ENCODE measurements around the gene FNDC10. TPM values are rescaled to one million over a fixed set of nuclear protein-coding genes. Genes with fewer than 3 reads are reported as not detected.

The FNDC10 gene
- total RNA-seq, 4 donors from 2014 or later, result 0.50 to 1.9 (median 0.84) TPM; not detected in 1

DNA sequence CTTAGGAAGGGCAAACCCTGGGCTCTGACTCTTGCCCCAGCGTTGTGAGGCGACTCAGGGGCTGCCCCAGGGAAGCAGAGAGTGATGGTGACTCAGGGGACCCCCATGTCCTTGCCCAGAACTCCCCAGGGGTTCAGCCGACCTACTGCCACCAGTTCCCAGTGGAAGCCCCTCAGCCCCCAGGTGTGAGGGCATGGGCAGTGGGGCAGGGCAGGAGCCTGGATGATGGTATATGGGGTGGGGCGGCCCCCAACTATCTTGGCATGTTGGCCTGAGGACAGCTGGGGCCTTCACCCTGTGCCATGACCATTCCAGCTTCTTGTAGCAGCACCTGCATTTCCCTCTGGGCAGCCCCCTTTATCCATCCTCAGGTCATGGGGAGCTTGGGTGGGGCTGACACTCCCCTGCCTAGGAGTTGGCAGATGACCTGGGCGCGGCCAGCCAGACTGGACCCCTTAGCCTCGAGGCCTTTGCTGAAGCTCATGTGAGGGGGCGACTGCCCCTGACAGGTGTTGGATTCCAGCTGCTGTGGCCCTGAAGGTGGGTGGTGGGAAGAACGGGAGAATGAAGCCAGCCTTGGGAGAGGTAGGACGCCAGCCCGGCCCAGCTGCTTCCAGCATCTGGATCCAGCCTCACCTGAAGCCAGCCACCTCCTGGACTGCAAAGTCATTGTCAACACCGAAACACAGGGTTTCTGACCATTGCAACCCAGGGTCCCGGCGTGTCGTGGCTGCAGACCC is 1.8 kb upstream of the FNDC10 start:
- TF ChIP-seq, protein P1, sequence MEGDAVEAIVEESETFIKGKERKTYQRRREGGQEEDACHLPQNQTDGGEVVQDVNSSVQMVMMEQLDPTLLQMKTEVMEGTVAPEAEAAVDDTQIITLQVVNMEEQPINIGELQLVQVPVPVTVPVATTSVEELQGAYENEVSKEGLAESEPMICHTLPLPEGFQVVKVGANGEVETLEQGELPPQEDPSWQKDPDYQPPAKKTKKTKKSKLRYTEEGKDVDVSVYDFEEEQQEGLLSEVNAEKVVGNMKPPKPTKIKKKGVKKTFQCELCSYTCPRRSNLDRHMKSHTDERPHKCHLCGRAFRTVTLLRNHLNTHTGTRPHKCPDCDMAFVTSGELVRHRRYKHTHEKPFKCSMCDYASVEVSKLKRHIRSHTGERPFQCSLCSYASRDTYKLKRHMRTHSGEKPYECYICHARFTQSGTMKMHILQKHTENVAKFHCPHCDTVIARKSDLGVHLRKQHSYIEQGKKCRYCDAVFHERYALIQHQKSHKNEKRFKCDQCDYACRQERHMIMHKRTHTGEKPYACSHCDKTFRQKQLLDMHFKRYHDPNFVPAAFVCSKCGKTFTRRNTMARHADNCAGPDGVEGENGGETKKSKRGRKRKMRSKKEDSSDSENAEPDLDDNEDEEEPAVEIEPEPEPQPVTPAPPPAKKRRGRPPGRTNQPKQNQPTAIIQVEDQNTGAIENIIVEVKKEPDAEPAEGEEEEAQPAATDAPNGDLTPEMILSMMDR (IDR thresholded peaks at IDR 0.05), result no peak
- TF ChIP-seq POLR2AphosphoS5 (IDR thresholded peaks at IDR 0.05), result no peak
- H3K36me3 ChIP-seq, result no peaks in the 10 kb centered on the region
- no peak for DNase-seq (ENCODE audit: extremely low spot score)
- H3K9me3 ChIP-seq, result no peaks in the 10 kb centered on the region
- no peak overlapping the region for H3K27ac ChIP-seq (replicated peaks in 1 of 4)
- no peak overlapping the region for H3K4me3 ChIP-seq
- peaks cover 19 to 38% (median 25%) of the 10 kb centered on the region in 4 donors for H3K4me1 ChIP-seq
- peaks cover 0 to 83% (median 25%) of the 10 kb centered on the region in 4 donors for H3K27me3 ChIP-seq
- 80% methylated on average over 7 of the region's 15 CpGs for WGBS
- intact Hi-C loops (cut with DNase I), result no loop called here

- Histone ChIP-seq H3K36me3 (no peaks in the 10 kb centered on the region), H3K27me3 (peaks cover 0 to 91% (median 25%) of the 10 kb centered on the region in 4 donors), H3K4me3 (peak overlapping the region in 3 of 4 donors; percentile 44 to 58 (median 48)), H3K4me1 (peaks cover 19 to 38% (median 25%) of the 10 kb centered on the region in 4 donors), H3K27ac (replicated peaks in 1 of 4) (no peak overlapping the region), H3K9me3 (no peaks in the 10 kb centered on the region)
- 36% methylated on average over 3 of the region's 22 CpGs for WGBS
- intact Hi-C loops (cut with DNase I), result no loop called here
- DNase-seq (ENCODE audit: extremely low spot score), result no peak
- TF ChIP-seq POLR2AphosphoS5 (IDR thresholded peaks at IDR 0.05), result no peak
- no peak for TF ChIP-seq EP300 (IDR thresholded peaks at IDR 0.05)
- TF ChIP-seq, protein P1 (IDR thresholded peaks at IDR 0.05), result no peak
- no peak for TF ChIP-seq POLR2A (IDR thresholded peaks at IDR 0.05; ENCODE audit: low read depth)
Measured at GRCh38 chr1:1600861-1601563, 1.1 kb upstream of the FNDC10 start.

- DNase-seq (ENCODE audit: extremely low spot score), result no peak
- Histone ChIP-seq H3K4me3 (peak overlapping the region; percentile 27 to 58 (median 40)), H3K27me3 (peaks cover 0 to 79% (median 25%) of the 10 kb centered on the region in 4 donors), H3K9me3 (no peaks in the 10 kb centered on the region), H3K4me1 (peaks cover 19 to 38% (median 25%) of the 10 kb centered on the region in 4 donors), H3K36me3 (no peaks in the 10 kb centered on the region), H3K27ac (replicated peaks in 1 of 4) (no peak overlapping the region)
- 60% methylated on average over 1 of the region's 111 CpGs for WGBS
- intact Hi-C loops (cut with DNase I), result no loop called here
- no peak for TF ChIP-seq POLR2AphosphoS5 (IDR thresholded peaks at IDR 0.05)
- TF ChIP-seq, protein P1 (IDR thresholded peaks at IDR 0.05), result no peak
- no peak for TF ChIP-seq EP300 (IDR thresholded peaks at IDR 0.05)
- TF ChIP-seq POLR2A (IDR thresholded peaks at IDR 0.05; ENCODE audit: low read depth), result no peak
Measured at GRCh38 chr1:1599030-1599934, 653 bp downstream of the FNDC10 start.

DNA sequence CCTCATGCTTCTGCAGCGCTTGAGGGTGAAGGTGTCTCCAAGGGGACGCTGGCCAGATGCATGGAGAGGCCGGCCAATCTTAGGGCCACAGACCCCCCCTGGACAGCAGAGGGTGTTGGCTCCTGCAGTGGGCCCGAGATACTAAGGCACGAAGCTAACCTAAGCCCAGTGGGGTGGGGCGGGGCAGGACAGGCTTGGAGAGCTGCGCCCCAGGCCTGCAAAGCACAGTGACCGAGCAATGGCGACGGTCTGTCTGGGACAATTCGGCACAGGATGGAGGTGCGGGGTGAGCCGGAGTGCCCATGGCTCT is 1.3 kb downstream of the FNDC10 start:
- Histone ChIP-seq H3K9me3 (no peaks in the 10 kb centered on the region), H3K36me3 (no peaks in the 10 kb centered on the region), H3K4me1 (peaks cover 19 to 38% (median 25%) of the 10 kb centered on the region in 4 donors), H3K4me3 (no peak overlapping the region), H3K27ac (replicated peaks in 1 of 4) (no peak overlapping the region), H3K27me3 (peaks cover 0 to 73% (median 25%) of the 10 kb centered on the region in 4 donors)
- 82% methylated on average over 10 of the region's 13 CpGs for WGBS
- TF ChIP-seq, protein P1 (IDR thresholded peaks at IDR 0.05), result no peak
- TF ChIP-seq POLR2A (IDR thresholded peaks at IDR 0.05; ENCODE audit: low read depth), result no peak
- no peak for TF ChIP-seq EP300 (IDR thresholded peaks at IDR 0.05)
- no peak for TF ChIP-seq POLR2AphosphoS5 (IDR thresholded peaks at IDR 0.05)
- DNase-seq (ENCODE audit: extremely low spot score), result no peak
- intact Hi-C loops (cut with DNase I), result no loop called here

Measured in esophagus muscularis mucosa (tissue), 4 donors.